Ishikawa (cell line): ENCODE results near the gene SLC5A10.

Experiments used
- CEBPB ChIP-seq: IDR thresholded peaks from 2 replicates; pipeline ENCODE4 v1.6.1; 2012
- RAD21 ChIP-seq: IDR thresholded peaks from 2 replicates; pipeline ENCODE4 v1.6.1; 2012; ENCODE audit warnings: low read depth
- TEAD4 ChIP-seq: IDR thresholded peaks from 2 replicates; pipeline ENCODE4 v1.6.1; 2012
- TF ChIP-seq, protein P1 (sequence below): IDR thresholded peaks from 2 replicates; pipeline ENCODE4 v1.6.1; 2012
- TF ChIP-seq, protein P2 (sequence below): IDR thresholded peaks from 2 replicates; pipeline ENCODE4 v1.6.1; 2012

GRCh38 chr17:18951941-18952842 lies at the start of gene SLC5A10:
- TF ChIP-seq RAD21 (peak; percentile 43), CEBPB (no peak), TEAD4 (no peak)
- TF ChIP-seq, protein P1, sequence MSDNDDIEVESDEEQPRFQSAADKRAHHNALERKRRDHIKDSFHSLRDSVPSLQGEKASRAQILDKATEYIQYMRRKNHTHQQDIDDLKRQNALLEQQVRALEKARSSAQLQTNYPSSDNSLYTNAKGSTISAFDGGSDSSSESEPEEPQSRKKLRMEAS = no peak
- TF ChIP-seq, protein P2, sequence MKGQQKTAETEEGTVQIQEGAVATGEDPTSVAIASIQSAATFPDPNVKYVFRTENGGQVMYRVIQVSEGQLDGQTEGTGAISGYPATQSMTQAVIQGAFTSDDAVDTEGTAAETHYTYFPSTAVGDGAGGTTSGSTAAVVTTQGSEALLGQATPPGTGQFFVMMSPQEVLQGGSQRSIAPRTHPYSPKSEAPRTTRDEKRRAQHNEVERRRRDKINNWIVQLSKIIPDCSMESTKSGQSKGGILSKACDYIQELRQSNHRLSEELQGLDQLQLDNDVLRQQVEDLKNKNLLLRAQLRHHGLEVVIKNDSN = no peak
